T-helper 2 cell (primary cell): ENCODE measurements around the gene OR2T8.

Experiments
- DNase-seq, 5 experiments: peaks; one replicate each; pipeline versions ENCODE4 v3.0.0 to v3.0.0-alpha.2; 2012 to 2022

The OR2T8 gene

DNA sequence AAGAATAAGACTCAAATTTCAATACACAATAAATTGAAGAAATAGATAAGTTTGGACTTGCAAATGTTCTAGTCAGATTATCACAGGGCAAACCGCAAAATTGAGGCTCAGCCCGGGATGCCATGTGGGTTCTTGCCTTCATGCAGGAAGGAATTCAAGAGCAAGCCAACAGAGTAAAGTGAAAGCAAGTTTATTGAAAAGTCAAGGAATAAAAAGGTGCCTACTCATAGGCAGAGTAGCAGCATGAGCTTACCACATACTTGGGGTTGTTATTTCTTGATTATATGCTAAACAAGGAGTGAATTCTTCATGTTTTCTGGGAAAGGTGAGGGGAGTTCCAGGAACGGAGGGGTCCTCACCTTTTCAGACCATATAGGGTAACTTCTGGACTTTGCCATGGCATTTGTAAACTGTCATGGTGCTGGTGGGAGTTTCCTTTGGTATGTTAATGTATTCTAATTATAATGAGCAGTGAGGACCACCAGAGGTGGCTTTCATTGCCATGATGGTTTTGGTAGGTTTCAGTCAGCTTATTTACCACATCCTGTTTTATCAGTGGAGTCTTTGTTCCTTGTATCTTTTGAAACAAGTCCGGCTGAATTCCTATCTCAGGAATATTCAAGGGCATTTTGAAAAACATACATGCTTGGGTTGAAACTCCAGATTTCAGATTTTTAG, 43.0 kb downstream of the OR2T8 start:
- DNase-seq: no peak

GRCh38 chr1:247964933-247965332, 44.9 kb downstream of the OR2T8 start, which contains the start of gene OR2AK2:
TSS of gene OR2AK2 (plus strand) at chr1:247965233. CDS start at chr1:247965377, 144 bp downstream.
- DNase-seq: no peak

DNA sequence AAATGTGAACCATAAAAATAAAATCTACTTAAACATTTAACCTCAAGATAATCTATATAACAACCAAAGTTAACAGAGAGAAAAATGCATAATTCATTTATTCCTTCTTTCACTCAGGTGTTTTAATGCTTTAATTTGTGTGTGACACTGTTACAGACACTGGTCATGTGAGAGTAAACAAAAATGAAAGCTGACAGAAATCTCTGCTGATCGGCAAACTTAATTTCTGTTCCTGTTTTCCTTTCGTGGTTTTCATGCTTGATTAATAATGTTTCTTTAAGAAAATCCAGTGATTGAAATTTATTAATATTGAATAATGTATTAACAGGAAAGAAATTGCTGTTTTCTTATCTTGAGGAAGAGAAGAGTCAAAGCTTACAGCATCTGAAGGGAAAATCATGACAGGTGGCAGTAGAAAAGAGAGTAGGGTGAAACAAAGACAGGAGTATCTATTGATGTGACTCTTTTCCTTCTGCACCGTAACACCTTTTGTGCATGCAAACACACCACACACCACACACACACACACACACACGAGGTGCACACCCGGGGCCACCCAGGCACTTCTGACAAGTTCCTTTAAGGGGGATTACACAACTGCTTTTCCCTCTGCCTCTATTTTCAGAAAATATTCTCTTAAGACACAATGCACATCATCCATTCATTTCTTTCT, 46.6 kb downstream of the OR2T8 start:
- no peak for DNase-seq
